ENCODE data around the gene PGAP6. TPM values are rescaled to one million over a fixed set of nuclear protein-coding genes. Genes with fewer than 3 reads are reported as not detected.

Gene PGAP6
- total RNA-seq, 3 donors from 2014 or later: 77.3 to 134 (median 95.7) TPM

- no peaks in the 10 kb centered on the region for H3K9me3 ChIP-seq
- TF ChIP-seq, protein P1, sequence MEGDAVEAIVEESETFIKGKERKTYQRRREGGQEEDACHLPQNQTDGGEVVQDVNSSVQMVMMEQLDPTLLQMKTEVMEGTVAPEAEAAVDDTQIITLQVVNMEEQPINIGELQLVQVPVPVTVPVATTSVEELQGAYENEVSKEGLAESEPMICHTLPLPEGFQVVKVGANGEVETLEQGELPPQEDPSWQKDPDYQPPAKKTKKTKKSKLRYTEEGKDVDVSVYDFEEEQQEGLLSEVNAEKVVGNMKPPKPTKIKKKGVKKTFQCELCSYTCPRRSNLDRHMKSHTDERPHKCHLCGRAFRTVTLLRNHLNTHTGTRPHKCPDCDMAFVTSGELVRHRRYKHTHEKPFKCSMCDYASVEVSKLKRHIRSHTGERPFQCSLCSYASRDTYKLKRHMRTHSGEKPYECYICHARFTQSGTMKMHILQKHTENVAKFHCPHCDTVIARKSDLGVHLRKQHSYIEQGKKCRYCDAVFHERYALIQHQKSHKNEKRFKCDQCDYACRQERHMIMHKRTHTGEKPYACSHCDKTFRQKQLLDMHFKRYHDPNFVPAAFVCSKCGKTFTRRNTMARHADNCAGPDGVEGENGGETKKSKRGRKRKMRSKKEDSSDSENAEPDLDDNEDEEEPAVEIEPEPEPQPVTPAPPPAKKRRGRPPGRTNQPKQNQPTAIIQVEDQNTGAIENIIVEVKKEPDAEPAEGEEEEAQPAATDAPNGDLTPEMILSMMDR (IDR thresholded peaks at IDR 0.05): no peak
- no peak overlapping the region for H3K4me3 ChIP-seq
- no peaks in the 10 kb centered on the region for H3K36me3 ChIP-seq (ENCODE audit: low read depth)
- DNase-seq (no peak), ATAC-seq (no peak)
- intact Hi-C loops (cut with DNase I, micrococcal nuclease): no loop called here
- H3K4me1 ChIP-seq (ENCODE audit: low read depth): peaks cover 41% of the 10 kb centered on the region
Measured at GRCh38 chr16:330741-331140, 51.0 kb downstream of the PGAP6 start.

DNA sequence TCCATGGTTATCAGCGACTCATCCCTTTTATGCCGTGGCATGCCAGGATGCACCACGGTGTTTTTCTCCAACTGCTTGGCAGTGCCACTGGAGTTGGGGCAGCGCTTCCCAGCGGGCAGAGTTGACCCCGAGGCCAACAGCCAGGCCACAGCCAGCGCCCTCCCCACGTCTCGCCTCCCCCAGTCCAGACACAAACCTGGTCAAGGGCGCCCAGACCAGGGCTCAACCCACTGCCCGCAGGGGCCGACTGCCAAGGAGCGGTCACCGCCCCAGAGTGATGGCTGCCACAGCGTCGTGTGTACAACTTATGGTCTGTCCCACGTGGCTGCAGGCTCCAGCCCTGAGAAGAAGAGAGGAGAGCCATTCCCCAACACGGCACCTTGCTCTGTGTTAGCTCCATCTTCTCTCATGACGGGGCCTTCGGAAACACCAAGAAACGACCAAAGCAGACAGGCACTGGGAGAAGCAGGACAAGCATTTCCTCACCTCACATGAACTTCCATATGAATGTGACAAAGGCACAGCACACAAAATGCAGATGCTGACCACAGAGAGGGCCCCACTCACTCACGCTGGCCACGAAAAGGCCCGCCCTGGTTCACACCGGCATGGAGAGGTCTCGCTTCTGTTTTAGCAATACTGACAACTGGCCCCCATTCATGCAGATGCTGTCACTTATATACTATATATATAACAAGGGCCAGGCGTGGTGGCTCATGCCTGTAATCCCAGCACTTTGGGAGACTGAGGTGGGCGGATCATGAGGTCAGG, 56.2 kb downstream of the PGAP6 start:
- Histone ChIP-seq H3K36me3 (ENCODE audit: low read depth) (no peaks in the 10 kb centered on the region), H3K4me3 (no peak overlapping the region), H3K4me1 (ENCODE audit: low read depth) (peaks cover 55% of the 10 kb centered on the region), H3K9me3 (no peaks in the 10 kb centered on the region)
- TF ChIP-seq, protein P1 (IDR thresholded peaks at IDR 0.05): no peak
- ATAC-seq: no peak
- intact Hi-C loops (cut with DNase I, micrococcal nuclease): no loop called here
- DNase-seq: peak in 1 of 3 donors; percentile 54

- Histone ChIP-seq H3K4me1 (ENCODE audit: low read depth) (peaks cover 49% of the 10 kb centered on the region), H3K9me3 (no peaks in the 10 kb centered on the region), H3K4me3 (no peak overlapping the region), H3K36me3 (ENCODE audit: low read depth) (no peaks in the 10 kb centered on the region)
- ATAC-seq (peak; percentile 44), DNase-seq (peak; percentile 57 to 82 (median 75))
- TF ChIP-seq, protein P1 (IDR thresholded peaks at IDR 0.05): no peak
- intact Hi-C loops (cut with DNase I, micrococcal nuclease): no loop called here
Measured at GRCh38 chr16:324451-325334, 57.1 kb downstream of the PGAP6 start.

GRCh38 chr16:324201-324450, 57.7 kb downstream of the PGAP6 start:
- ATAC-seq (no peak), DNase-seq (no peak)
- H3K4me1 ChIP-seq (ENCODE audit: low read depth): peaks cover 49% of the 10 kb centered on the region
- no peaks in the 10 kb centered on the region for H3K36me3 ChIP-seq (ENCODE audit: low read depth)
- intact Hi-C loops (cut with DNase I, micrococcal nuclease): no loop called here
- H3K9me3 ChIP-seq: no peaks in the 10 kb centered on the region
- TF ChIP-seq, protein P1 (IDR thresholded peaks at IDR 0.05): no peak
- H3K4me3 ChIP-seq: no peak overlapping the region

- intact Hi-C loops (cut with DNase I, micrococcal nuclease): no loop called here
- no peak overlapping the region for H3K4me3 ChIP-seq
- H3K4me1 ChIP-seq (ENCODE audit: low read depth): peaks cover 33% of the 10 kb centered on the region
- DNase-seq (no peak), ATAC-seq (no peak)
- H3K9me3 ChIP-seq: no peaks in the 10 kb centered on the region
- TF ChIP-seq, protein P1 (IDR thresholded peaks at IDR 0.05): no peak
- no peaks in the 10 kb centered on the region for H3K36me3 ChIP-seq (ENCODE audit: low read depth)
Measured at GRCh38 chr16:322476-323143, 59.2 kb downstream of the PGAP6 start.
